ENCODE results near the gene RNF114. TPM values are rescaled to one million over a fixed set of nuclear protein-coding genes. Genes with fewer than 3 reads are reported as not detected.

Gene RNF114
- polyA plus RNA-seq, 1 donor from 2014 or later: 109 TPM

DNA sequence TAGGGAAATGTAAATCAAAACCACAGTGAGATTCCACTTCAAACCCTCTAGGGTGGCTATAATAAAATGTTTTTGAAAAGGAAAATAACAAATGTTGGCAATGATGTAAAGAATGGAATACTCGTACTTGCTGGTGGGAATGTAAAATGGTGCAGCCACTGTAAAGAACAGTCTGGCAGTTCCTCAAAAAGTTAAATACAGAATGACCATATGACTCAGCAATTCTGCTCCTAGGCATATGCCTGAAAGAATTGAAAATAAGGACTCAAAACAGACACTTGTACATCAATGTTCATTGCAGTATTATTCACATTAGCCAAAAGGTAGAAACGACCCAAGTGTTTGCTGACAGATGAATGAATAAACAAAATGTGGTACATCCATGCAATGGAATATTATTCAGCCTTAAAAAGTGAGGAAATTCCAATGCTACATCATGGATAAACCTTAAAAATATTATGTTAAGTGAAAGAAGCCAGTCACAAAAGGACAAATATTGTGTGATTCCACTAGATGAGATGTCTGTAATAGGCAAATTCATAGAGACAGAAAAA lies 10.2 kb upstream of the RNF114 start:
- H3K9ac ChIP-seq (ENCODE audit: low read length): no peak overlapping the region
- no peaks in the 10 kb centered on the region for H3K36me3 ChIP-seq (ENCODE audit: insufficient read depth, low read length)
- H3K9me2 ChIP-seq (ENCODE audit: insufficient read depth, low read length): no peaks in the 10 kb centered on the region
- no peaks in the 10 kb centered on the region for H3K27me3 ChIP-seq (ENCODE audit: insufficient read depth, low read depth, low read length)
- no peak overlapping the region for H3K4me3 ChIP-seq (ENCODE audit: low read length)
- H3K4me2 ChIP-seq (ENCODE audit: low read length): no peak overlapping the region
- H3F3A ChIP-seq (ENCODE audit: insufficient read depth, low read length, poor library complexity, severe bottlenecking): no peaks in the 10 kb centered on the region
- no peaks in the 10 kb centered on the region for H3K79me2 ChIP-seq (replicated peaks; ENCODE audit: insufficient read depth, low read length)
- no peak overlapping the region for H2AFZ ChIP-seq (ENCODE audit: low read depth, low read length)
- TF ChIP-seq EP300 (conservative IDR thresholded peaks at IDR 0.05; ENCODE audit: poor library complexity, severe bottlenecking) (no peak), SMC3 (conservative IDR thresholded peaks at IDR 0.05; ENCODE audit: poor library complexity) (no peak), POLR2AphosphoS5 (IDR thresholded peaks at IDR 0.05) (no peak), TAF1 (IDR thresholded peaks at IDR 0.05; ENCODE audit: low read depth) (no peak), EZH2 (IDR thresholded peaks at IDR 0.05; ENCODE audit: borderline replicate concordance, insufficient read depth, low read length, poor library complexity, severe bottlenecking) (no peak), RAD21 (conservative IDR thresholded peaks at IDR 0.05) (no peak), MXI1 (conservative IDR thresholded peaks at IDR 0.05; ENCODE audit: poor library complexity, severe bottlenecking) (no peak)
- TF ChIP-seq, protein P1, sequence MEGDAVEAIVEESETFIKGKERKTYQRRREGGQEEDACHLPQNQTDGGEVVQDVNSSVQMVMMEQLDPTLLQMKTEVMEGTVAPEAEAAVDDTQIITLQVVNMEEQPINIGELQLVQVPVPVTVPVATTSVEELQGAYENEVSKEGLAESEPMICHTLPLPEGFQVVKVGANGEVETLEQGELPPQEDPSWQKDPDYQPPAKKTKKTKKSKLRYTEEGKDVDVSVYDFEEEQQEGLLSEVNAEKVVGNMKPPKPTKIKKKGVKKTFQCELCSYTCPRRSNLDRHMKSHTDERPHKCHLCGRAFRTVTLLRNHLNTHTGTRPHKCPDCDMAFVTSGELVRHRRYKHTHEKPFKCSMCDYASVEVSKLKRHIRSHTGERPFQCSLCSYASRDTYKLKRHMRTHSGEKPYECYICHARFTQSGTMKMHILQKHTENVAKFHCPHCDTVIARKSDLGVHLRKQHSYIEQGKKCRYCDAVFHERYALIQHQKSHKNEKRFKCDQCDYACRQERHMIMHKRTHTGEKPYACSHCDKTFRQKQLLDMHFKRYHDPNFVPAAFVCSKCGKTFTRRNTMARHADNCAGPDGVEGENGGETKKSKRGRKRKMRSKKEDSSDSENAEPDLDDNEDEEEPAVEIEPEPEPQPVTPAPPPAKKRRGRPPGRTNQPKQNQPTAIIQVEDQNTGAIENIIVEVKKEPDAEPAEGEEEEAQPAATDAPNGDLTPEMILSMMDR (IDR thresholded peaks at IDR 0.05; ENCODE audit: poor library complexity, severe bottlenecking): no peak
- TF ChIP-seq, protein P2, sequence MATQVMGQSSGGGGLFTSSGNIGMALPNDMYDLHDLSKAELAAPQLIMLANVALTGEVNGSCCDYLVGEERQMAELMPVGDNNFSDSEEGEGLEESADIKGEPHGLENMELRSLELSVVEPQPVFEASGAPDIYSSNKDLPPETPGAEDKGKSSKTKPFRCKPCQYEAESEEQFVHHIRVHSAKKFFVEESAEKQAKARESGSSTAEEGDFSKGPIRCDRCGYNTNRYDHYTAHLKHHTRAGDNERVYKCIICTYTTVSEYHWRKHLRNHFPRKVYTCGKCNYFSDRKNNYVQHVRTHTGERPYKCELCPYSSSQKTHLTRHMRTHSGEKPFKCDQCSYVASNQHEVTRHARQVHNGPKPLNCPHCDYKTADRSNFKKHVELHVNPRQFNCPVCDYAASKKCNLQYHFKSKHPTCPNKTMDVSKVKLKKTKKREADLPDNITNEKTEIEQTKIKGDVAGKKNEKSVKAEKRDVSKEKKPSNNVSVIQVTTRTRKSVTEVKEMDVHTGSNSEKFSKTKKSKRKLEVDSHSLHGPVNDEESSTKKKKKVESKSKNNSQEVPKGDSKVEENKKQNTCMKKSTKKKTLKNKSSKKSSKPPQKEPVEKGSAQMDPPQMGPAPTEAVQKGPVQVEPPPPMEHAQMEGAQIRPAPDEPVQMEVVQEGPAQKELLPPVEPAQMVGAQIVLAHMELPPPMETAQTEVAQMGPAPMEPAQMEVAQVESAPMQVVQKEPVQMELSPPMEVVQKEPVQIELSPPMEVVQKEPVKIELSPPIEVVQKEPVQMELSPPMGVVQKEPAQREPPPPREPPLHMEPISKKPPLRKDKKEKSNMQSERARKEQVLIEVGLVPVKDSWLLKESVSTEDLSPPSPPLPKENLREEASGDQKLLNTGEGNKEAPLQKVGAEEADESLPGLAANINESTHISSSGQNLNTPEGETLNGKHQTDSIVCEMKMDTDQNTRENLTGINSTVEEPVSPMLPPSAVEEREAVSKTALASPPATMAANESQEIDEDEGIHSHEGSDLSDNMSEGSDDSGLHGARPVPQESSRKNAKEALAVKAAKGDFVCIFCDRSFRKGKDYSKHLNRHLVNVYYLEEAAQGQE (IDR thresholded peaks at IDR 0.05; ENCODE audit: borderline replicate concordance): no peak
- no peak overlapping the region for H3K27ac ChIP-seq (ENCODE audit: low read length)
- no peaks in the 10 kb centered on the region for H3K9me3 ChIP-seq (ENCODE audit: low read length)
- no peaks in the 10 kb centered on the region for H4K20me1 ChIP-seq (ENCODE audit: insufficient read depth)

DNA sequence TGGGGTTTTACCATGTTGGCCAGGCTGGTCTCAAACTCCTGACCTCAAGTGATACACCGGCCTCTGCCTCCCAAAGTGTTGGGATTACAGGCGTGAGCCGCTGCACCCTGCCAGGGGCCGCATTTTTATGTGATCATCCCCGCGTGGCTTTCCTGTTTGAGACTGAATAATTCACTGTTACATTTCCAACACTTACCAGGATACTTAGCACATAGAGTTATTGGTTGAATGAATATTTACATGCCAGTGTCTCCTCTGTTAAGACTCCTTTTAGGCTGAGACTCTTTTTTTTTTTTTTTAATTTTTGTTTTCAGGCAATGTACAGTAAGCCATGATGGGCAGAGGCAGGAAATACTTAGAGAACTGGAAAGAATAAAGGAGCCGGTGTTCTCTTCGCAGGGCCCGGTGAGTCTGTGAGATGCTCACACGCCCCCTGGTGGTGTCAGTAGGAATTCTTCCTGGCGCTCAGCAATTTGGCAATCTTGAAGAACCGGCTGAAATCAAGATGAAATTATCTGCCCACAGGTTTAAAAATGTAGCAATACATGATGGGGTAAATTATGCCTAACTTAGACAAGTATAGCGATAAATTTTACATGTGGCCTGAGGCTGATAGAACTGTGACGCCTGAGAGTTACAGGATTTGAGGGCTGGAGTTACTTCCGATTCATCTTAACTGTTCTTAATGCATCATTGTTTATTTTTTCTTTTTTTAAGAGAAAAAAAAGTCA lies 7.6 kb upstream of the RNF114 start:
- Histone ChIP-seq H3K27ac (ENCODE audit: low read length) (peak overlapping the region; percentile 65), H3K79me2 (replicated peaks; ENCODE audit: insufficient read depth, low read length) (no peaks in the 10 kb centered on the region), H2AFZ (ENCODE audit: low read depth, low read length) (peak overlapping the region; percentile 31), H3K9ac (ENCODE audit: low read length) (peak overlapping the region; percentile 4), H4K20me1 (ENCODE audit: insufficient read depth) (no peaks in the 10 kb centered on the region), H3K27me3 (ENCODE audit: insufficient read depth, low read depth, low read length) (no peaks in the 10 kb centered on the region), H3K9me3 (ENCODE audit: low read length) (no peaks in the 10 kb centered on the region), H3K4me3 (ENCODE audit: low read length) (no peak overlapping the region), H3K36me3 (ENCODE audit: insufficient read depth, low read length) (no peaks in the 10 kb centered on the region), H3K4me2 (ENCODE audit: low read length) (no peak overlapping the region), H3F3A (ENCODE audit: insufficient read depth, low read length, poor library complexity, severe bottlenecking) (no peaks in the 10 kb centered on the region), H3K9me2 (ENCODE audit: insufficient read depth, low read length) (no peaks in the 10 kb centered on the region)
- TF ChIP-seq EZH2 (IDR thresholded peaks at IDR 0.05; ENCODE audit: borderline replicate concordance, insufficient read depth, low read length, poor library complexity, severe bottlenecking) (no peak), SMC3 (conservative IDR thresholded peaks at IDR 0.05; ENCODE audit: poor library complexity) (peak; percentile 79), RAD21 (conservative IDR thresholded peaks at IDR 0.05) (peak; percentile 75), TAF1 (IDR thresholded peaks at IDR 0.05; ENCODE audit: low read depth) (no peak), MXI1 (conservative IDR thresholded peaks at IDR 0.05; ENCODE audit: poor library complexity, severe bottlenecking) (peak; percentile 14), EP300 (conservative IDR thresholded peaks at IDR 0.05; ENCODE audit: poor library complexity, severe bottlenecking) (no peak), POLR2AphosphoS5 (IDR thresholded peaks at IDR 0.05) (peak; percentile 26)
- TF ChIP-seq, protein P1 (IDR thresholded peaks at IDR 0.05; ENCODE audit: poor library complexity, severe bottlenecking): peak; percentile 91
- TF ChIP-seq, protein P2 (IDR thresholded peaks at IDR 0.05; ENCODE audit: borderline replicate concordance): peak; percentile 51
